Hepatocyte (in vitro differentiated cells): Measurements from ENCODE around the gene NGEF.

Experiments
- EZH2phosphoT487 ChIP-seq: fragments of 200-600 bp; sonication (generic); IDR thresholded peaks from one replicate; pipeline ENCODE4 v1.6.1; 2018; ENCODE audit warnings: antibody characterized with exemption, mild to moderate bottlenecking, low read depth, moderate library complexity; ENCODE audit not compliant: unreplicated experiment, severe bottlenecking
- TF ChIP-seq, protein P1 (sequence below): fragments of 200-600 bp; sonication (generic); IDR thresholded peaks from 2 replicates; pipeline ENCODE4 v1.5.1; 2016; ENCODE audit warnings: antibody characterized with exemption, mild to moderate bottlenecking; ENCODE audit not compliant: poor library complexity

DNA sequence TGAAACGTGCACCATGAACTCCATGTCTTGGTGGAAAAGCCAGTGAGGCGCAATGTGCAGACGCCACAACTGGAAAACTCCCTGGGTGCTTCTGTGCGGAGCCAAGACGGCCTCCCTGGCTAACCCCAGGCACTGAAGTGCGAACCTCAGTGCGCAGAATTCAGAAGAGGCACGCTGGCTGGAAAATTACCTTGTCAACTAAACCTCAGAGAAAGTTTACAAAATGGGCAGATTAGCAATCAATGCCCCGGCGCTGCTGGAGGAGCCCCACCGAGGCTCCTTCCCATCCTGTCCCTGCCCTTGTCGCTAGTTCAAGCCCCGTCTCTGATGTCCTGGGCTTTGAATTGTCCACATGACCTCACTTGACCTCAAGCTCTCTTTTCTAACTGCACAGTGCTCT lies 120.8 kb downstream of the NGEF start:
- TF ChIP-seq, protein P1, sequence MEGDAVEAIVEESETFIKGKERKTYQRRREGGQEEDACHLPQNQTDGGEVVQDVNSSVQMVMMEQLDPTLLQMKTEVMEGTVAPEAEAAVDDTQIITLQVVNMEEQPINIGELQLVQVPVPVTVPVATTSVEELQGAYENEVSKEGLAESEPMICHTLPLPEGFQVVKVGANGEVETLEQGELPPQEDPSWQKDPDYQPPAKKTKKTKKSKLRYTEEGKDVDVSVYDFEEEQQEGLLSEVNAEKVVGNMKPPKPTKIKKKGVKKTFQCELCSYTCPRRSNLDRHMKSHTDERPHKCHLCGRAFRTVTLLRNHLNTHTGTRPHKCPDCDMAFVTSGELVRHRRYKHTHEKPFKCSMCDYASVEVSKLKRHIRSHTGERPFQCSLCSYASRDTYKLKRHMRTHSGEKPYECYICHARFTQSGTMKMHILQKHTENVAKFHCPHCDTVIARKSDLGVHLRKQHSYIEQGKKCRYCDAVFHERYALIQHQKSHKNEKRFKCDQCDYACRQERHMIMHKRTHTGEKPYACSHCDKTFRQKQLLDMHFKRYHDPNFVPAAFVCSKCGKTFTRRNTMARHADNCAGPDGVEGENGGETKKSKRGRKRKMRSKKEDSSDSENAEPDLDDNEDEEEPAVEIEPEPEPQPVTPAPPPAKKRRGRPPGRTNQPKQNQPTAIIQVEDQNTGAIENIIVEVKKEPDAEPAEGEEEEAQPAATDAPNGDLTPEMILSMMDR = no peak
- no peak for TF ChIP-seq EZH2phosphoT487
